Stimulated activated CD8-positive, alpha-beta memory T cell treated with anti-CD3 and anti-CD28 coated beads, Interleukin-15, amount 100 ng/mL, for 4 hours (primary cell): ENCODE data around the gene KRT85.
"Not testable (repeated sequence)": the region's sequence is repeated elsewhere in the genome, so short reads cannot be mapped to it uniquely, and the experiment has no call there.

Experiments used
- DNase-seq, 2 donors: peaks; one replicate each; pipeline ENCODE4 v3.0.0-alpha.2; 2020; ENCODE audit warnings: low read depth in 2 of 2

Gene KRT85

DNA sequence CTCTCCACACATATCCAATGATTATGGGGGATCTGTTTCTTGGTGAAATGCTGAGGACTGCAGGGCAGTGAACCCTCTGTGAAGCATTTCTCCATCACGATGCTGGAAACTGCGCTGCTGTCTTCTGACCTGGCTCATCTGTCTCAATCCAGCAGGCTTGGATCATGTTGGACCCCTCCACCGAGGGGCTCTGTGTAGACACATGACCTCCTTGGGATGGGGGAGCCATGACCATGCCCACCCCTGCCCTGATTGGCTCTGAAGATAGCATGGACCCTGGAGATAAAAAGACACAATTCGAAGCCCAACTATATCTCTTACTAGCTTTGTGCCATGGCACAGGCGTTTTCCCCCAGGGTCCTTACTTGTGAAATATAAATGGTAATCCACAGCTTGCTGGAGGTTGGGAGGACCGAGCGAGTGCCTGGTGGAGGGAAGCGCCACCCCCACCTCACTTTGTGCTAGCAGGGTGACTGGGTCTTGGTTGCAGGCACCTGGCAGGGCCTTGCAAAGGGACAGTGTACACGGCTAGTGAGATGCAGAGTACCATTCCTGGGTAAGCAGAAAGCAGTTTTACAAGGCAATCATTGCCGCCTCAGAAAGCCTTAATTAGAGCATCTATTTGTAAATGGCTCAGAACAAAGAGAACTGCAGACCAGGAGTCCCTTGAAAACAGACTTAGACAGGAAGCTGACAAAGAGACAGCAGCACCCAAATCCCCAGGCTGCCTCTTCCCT, 43.7 kb downstream of the KRT85 start:
- DNase-seq: no peak

- no peak for DNase-seq
These were observed 44.3 kb downstream of the KRT85 start for GRCh38 chr12:52323001-52323400.

- no peak for DNase-seq
These were observed 45.2 kb downstream of the KRT85 start for GRCh38 chr12:52322069-52322468.

GRCh38 chr12:52321418-52321817, 45.9 kb downstream of the KRT85 start:
- DNase-seq: no peak

GRCh38 chr12:52320784-52321400, 46.4 kb downstream of the KRT85 start, which contains the start of gene KRT83:
Gene KRT83, minus strand, starts transcription at chr12:52321398. Its CDS starts 63 bp downstream, at chr12:52321335.
- no peak for DNase-seq

DNA sequence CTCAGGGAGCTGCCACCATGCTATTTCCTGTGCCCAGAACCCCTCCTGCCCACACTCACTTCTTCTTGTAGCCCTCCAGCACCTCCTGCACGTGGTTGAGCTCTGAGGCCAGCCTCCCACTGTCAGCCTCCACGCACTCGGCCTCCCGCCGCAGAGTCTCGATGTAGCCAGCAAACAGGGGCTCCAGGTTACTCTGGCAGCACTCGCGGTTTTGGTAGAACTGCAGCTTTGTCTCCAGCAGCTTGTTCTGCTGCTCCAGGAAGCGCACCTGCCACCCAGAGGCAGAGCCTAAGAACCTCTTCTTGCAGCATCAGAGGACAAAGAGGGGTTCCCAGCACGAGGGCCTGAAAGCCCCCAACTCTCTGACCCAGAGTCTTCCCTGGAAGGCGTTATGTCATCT, 48.2 kb downstream of the KRT85 start:
- DNase-seq: no peak

- no peak for DNase-seq
These were observed 48.9 kb downstream of the KRT85 start for GRCh38 chr12:52318241-52318990.

DNA sequence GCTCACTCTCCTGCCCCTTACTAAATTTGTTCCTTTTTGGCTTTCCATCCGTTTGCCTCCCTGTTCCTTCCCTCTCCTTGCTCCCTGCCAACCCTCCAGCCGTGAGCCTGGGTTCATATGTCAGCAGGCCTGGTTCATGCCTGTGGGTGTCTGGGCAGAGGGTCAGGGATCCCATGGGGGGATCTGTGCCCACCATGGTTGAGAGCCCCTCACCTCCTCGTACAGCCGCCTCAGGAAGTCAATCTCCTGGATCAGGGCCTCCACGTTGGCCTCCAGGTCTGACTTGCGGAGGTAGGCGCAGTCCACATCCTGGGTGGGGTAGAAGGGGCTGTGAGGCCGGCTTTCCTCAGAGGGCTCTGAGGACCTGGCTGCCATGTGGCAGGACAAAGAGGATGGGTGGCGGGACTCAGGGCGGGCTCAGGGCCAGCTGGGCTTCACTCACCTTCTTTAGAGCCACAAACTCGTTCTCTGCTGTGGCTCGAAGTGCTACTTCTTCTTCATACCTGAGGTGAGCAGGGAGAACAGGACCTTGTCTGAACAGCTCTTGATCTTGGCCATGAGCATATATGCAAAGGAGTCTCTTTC, 49.7 kb downstream of the KRT85 start:
- no peak for DNase-seq

- DNase-seq: no peak
These were observed 50.6 kb downstream of the KRT85 start for GRCh38 chr12:52316701-52317100.

GRCh38 chr12:52316290-52316689, 51.0 kb downstream of the KRT85 start:
- DNase-seq: no peak

- DNase-seq: not testable (repeated sequence)
These were observed 51.6 kb downstream of the KRT85 start for GRCh38 chr12:52315721-52316120.

DNA sequence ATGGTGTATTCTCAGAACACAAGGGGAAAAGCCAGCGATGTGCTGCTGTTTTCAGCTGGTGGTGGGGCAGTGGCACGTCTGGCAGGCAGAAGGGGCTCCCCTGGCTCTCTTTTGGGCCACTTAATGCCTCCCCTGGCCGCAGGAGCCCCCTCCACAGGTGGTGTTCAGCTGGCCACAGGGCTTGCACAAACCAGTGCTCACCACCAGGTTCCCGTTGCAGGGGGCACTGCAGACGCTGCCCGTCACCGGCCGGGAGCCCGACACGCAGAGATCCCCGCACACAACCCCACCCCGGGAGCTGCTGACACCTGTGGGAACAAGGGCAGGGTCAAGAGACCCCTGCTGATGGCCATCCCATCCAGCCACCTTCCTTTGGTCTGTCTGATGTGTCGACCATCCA, 52.8 kb downstream of the KRT85 start:
- no peak for DNase-seq

DNA sequence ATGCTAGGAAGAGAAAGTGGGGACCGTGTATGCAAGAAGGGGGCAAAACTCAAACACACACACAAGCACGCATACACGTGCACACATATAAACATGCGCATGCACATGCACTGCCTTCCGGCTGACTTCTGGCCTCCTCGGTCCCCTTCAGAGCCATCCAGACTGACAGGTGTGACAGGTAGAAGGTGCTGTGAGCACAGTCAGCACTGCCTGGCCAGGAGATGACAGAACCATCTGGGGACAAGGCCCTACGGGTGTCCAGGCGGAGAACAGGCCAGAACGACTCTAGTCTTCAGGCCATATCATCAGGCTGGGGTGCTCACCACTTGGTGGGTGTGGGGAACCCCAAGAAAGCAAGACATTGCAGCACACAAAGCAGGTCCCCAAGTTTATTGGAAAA, 53.4 kb downstream of the KRT85 start:
- no peak for DNase-seq

DNA sequence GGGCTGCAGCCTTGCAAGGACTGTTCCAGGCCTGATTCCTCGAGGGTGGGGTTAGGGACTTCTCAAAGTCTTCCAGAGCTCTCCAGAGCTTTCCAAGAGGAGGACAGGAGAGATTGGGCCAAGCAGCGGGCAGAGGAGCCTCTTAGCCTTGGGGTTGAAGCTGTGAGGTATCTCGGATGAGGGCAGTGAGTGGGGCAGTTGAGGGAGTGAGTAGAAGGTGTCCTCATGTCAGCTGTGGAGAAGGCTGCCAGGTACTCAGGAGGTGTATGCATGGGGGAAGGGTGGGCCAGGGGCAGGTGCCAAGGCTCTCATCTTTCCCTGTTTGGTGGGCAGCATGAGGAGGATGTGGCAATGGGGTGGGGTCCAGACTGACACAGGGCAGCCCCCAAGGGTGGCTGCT, 53.8 kb downstream of the KRT85 start:
- DNase-seq: no peak

- DNase-seq: no peak
These were observed 55.2 kb downstream of the KRT85 start for GRCh38 chr12:52312086-52312485.

GRCh38 chr12:52311285-52311648, 56.0 kb downstream of the KRT85 start:
- no peak for DNase-seq

DNA sequence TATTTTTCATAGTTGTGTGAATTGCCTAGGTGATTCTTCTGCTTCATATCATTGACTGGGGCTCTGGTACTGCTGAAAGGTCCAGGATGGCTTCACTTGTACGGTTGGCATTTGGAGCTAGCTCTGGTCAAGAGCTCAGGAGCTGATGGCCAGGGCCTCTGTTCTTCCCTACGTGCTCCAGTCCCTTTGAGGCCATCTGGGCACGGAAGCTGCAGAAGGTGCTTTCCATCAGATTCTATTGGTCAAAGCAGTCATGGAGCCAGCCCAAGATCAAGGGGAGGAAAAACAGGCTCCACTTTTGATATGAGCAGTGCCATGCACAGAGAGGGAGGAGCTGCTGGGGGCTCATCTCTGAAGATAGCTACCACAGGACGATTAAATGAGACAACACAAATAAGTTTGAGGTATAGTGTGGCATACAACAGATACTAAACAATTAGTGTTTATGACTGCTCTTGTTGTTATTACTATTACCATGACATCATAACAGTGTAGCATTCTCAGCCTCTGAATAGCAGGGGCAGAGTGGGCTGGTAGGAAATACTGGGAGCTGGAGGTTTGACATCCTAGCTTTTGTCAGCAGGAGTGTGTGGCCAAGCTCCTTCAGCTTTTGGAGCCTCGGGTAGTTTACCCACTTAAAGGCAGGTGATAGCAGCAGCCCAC, 56.5 kb downstream of the KRT85 start:
- no peak for DNase-seq
